AG09319 (cell line): ENCODE data around the gene CPM.
"Not testable (repeated sequence)": the region's sequence is repeated elsewhere in the genome, so short reads cannot be mapped to it uniquely, and the experiment has no call there.

Experiments
- DNase-seq: peaks from one replicate; pipeline ENCODE4 v3.0.0-alpha.2; 2010; ENCODE audit warnings: low read depth; ENCODE audit errors: extremely low read depth
- TF ChIP-seq, protein P1 (sequence below): IDR thresholded peaks from 2 replicates; pipeline ENCODE4 v1.5.1; 2011; ENCODE audit warnings: low read depth, mild to moderate bottlenecking, inconsistent platforms, low read length, moderate library complexity

The CPM gene

GRCh38 chr12:68804657-68805591, 128.0 kb downstream of the CPM start:
- TF ChIP-seq, protein P1, sequence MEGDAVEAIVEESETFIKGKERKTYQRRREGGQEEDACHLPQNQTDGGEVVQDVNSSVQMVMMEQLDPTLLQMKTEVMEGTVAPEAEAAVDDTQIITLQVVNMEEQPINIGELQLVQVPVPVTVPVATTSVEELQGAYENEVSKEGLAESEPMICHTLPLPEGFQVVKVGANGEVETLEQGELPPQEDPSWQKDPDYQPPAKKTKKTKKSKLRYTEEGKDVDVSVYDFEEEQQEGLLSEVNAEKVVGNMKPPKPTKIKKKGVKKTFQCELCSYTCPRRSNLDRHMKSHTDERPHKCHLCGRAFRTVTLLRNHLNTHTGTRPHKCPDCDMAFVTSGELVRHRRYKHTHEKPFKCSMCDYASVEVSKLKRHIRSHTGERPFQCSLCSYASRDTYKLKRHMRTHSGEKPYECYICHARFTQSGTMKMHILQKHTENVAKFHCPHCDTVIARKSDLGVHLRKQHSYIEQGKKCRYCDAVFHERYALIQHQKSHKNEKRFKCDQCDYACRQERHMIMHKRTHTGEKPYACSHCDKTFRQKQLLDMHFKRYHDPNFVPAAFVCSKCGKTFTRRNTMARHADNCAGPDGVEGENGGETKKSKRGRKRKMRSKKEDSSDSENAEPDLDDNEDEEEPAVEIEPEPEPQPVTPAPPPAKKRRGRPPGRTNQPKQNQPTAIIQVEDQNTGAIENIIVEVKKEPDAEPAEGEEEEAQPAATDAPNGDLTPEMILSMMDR = no peak
- no peak for DNase-seq

GRCh38 chr12:68803948-68804656, 128.9 kb downstream of the CPM start:
- DNase-seq = no peak
- TF ChIP-seq, protein P1 = no peak

DNA sequence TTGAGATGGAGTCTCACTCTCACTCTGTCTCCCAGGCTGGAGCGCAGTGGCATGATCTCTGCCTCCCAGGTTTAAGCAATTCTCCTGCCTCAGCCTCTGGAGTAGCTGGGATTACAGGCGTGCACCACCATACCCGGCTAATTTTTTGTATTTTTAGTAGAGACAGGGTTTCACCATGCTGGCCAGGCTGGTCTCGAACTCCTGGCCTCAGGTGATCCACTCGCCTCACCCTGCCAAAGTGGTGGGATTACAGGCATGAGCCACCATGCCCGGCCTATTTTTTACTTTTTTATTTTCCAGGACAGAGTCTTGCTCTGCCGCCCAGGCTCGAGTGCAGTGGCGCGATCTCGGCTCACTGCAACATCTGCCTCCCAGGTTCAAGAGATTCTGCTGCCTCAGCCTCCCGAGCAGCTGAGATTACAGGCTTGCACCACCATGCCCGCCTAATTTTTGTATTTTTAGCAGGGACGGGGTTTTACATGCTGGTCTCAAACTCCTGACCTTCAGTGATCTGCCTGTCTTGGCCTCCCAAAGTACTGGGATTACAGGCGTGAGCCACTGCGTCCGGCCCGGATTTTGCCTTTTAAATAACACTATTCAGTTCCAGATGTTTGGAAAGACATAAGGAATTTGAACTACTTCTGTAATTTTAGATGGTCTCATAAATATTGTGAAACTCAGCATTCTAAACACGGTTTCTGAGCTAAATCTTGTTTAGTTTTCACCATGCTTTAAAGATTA, 129.9 kb downstream of the CPM start:
- DNase-seq = peak; percentile 78

DNA sequence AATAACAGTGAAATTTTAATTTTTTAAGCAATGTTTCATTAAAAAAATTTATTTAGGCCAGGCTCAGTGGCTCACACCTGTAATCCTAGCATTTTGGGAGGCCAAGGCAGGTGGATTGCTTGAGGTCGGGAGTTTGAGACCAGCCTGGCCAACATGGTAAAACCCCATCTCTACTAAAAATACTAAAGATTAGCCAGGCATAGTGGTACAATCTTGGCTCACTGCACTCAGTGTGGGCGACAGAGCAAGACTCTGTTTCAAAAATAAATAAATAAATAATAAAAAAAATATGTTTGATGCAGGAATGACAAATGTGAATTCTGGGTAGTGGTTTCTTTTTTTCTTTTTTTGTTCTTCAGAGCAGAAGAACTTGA, 130.6 kb downstream of the CPM start:
- DNase-seq = not testable (repeated sequence)
